ENCODE data around the gene TRIM22.

Gene TRIM22

DNA sequence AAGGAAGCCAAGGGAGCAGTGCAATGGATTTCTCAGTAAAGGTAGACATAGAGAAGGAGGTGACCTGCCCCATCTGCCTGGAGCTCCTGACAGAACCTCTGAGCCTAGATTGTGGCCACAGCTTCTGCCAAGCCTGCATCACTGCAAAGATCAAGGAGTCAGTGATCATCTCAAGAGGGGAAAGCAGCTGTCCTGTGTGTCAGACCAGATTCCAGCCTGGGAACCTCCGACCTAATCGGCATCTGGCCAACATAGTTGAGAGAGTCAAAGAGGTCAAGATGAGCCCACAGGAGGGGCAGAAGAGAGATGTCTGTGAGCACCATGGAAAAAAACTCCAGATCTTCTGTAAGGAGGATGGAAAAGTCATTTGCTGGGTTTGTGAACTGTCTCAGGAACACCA lies 6.6 kb downstream of the TRIM22 start:
- TF ChIP-seq TAF1 (IDR thresholded peaks at IDR 0.05; ENCODE audit: borderline replicate concordance, insufficient read depth, low read length) (no peak), FOXP2 (optimal IDR thresholded peaks at IDR 0.05; ENCODE audit: borderline replicate concordance, extremely low read depth, extremely low read length, insufficient read depth) (no peak), POLR2AphosphoS5 (IDR thresholded peaks at IDR 0.05; ENCODE audit: low read depth, low read length) (no peak), SIN3A (IDR thresholded peaks at IDR 0.05; ENCODE audit: borderline replicate concordance, insufficient read depth, low read length) (no peak)
- TF ChIP-seq, protein P1, sequence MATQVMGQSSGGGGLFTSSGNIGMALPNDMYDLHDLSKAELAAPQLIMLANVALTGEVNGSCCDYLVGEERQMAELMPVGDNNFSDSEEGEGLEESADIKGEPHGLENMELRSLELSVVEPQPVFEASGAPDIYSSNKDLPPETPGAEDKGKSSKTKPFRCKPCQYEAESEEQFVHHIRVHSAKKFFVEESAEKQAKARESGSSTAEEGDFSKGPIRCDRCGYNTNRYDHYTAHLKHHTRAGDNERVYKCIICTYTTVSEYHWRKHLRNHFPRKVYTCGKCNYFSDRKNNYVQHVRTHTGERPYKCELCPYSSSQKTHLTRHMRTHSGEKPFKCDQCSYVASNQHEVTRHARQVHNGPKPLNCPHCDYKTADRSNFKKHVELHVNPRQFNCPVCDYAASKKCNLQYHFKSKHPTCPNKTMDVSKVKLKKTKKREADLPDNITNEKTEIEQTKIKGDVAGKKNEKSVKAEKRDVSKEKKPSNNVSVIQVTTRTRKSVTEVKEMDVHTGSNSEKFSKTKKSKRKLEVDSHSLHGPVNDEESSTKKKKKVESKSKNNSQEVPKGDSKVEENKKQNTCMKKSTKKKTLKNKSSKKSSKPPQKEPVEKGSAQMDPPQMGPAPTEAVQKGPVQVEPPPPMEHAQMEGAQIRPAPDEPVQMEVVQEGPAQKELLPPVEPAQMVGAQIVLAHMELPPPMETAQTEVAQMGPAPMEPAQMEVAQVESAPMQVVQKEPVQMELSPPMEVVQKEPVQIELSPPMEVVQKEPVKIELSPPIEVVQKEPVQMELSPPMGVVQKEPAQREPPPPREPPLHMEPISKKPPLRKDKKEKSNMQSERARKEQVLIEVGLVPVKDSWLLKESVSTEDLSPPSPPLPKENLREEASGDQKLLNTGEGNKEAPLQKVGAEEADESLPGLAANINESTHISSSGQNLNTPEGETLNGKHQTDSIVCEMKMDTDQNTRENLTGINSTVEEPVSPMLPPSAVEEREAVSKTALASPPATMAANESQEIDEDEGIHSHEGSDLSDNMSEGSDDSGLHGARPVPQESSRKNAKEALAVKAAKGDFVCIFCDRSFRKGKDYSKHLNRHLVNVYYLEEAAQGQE (IDR thresholded peaks at IDR 0.05; ENCODE audit: insufficient read depth in 1 of 2, low read depth in 2 of 2, low read length in 2 of 2), result no peak

GRCh38 chr11:5698281-5698680 lies 8.7 kb downstream of the TRIM22 start:
- no peak for TF ChIP-seq SIN3A (IDR thresholded peaks at IDR 0.05; ENCODE audit: borderline replicate concordance, insufficient read depth, low read length)
- TF ChIP-seq TAF1 (IDR thresholded peaks at IDR 0.05; ENCODE audit: borderline replicate concordance, insufficient read depth, low read length), result no peak
- TF ChIP-seq POLR2AphosphoS5 (IDR thresholded peaks at IDR 0.05; ENCODE audit: low read depth, low read length), result no peak
- TF ChIP-seq FOXP2 (optimal IDR thresholded peaks at IDR 0.05; ENCODE audit: borderline replicate concordance, extremely low read depth, extremely low read length, insufficient read depth), result no peak

GRCh38 chr11:5700421-5701054 lies 10.9 kb downstream of the TRIM22 start:
- TF ChIP-seq POLR2AphosphoS5 (IDR thresholded peaks at IDR 0.05; ENCODE audit: low read depth, low read length) (no peak), SIN3A (IDR thresholded peaks at IDR 0.05; ENCODE audit: borderline replicate concordance, insufficient read depth, low read length) (no peak), FOXP2 (optimal IDR thresholded peaks at IDR 0.05; ENCODE audit: borderline replicate concordance, extremely low read depth, extremely low read length, insufficient read depth) (no peak), TAF1 (IDR thresholded peaks at IDR 0.05; ENCODE audit: borderline replicate concordance, insufficient read depth, low read length) (no peak)
- TF ChIP-seq, protein P1 (IDR thresholded peaks at IDR 0.05; ENCODE audit: insufficient read depth in 1 of 2, low read depth in 2 of 2, low read length in 2 of 2), result no peak

- TF ChIP-seq FOXP2 (optimal IDR thresholded peaks at IDR 0.05; ENCODE audit: borderline replicate concordance, extremely low read depth, extremely low read length, insufficient read depth), result no peak
- no peak for TF ChIP-seq SIN3A (IDR thresholded peaks at IDR 0.05; ENCODE audit: borderline replicate concordance, insufficient read depth, low read length)
- TF ChIP-seq TAF1 (IDR thresholded peaks at IDR 0.05; ENCODE audit: borderline replicate concordance, insufficient read depth, low read length), result no peak
- TF ChIP-seq POLR2AphosphoS5 (IDR thresholded peaks at IDR 0.05; ENCODE audit: low read depth, low read length), result no peak
- TF ChIP-seq, protein P1 (IDR thresholded peaks at IDR 0.05; ENCODE audit: insufficient read depth in 1 of 2, low read depth in 2 of 2, low read length in 2 of 2), result no peak
Observed at GRCh38 chr11:5701055-5701577, 11.5 kb downstream of the TRIM22 start.

DNA sequence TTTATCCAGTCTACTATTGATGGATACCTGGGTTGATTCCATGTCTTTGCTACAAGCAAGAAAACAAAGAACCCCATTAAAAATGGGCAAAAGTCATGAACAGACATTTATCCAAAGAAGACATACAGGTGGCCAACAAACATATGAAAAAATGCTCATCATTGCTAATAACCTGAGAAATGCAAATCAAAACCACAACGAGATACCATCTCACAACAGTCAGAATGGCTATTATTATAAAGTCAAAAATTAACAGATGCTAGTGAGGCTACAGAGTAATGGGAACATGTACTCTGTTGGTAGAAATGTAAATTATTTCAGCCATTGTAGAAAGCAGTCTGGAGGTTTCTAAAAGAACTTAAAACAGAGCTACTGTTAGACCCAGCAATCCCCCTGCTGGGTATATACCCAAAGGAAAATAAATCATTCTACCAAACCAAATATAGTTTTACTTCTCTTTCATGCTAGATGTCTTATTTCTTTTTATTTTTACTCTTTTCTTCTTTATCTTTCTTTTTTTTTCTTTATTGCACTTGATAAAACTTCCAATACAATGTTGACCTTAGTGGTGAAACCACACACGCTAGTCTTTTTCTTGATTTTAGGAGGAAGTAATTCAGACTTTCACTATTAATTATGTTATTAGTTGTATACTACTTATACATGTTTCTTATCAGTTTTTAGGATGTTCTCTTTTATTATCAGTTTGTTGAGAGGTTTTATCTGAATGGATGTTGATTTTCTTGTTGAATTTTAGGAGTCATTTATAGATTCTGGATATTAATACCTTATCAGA lies 14.3 kb downstream of the TRIM22 start:
- no peak for TF ChIP-seq TAF1 (IDR thresholded peaks at IDR 0.05; ENCODE audit: borderline replicate concordance, insufficient read depth, low read length)
- no peak for TF ChIP-seq SIN3A (IDR thresholded peaks at IDR 0.05; ENCODE audit: borderline replicate concordance, insufficient read depth, low read length)
- no peak for TF ChIP-seq POLR2AphosphoS5 (IDR thresholded peaks at IDR 0.05; ENCODE audit: low read depth, low read length)
- no peak for TF ChIP-seq FOXP2 (optimal IDR thresholded peaks at IDR 0.05; ENCODE audit: borderline replicate concordance, extremely low read depth, extremely low read length, insufficient read depth)
- TF ChIP-seq, protein P1 (IDR thresholded peaks at IDR 0.05; ENCODE audit: insufficient read depth in 1 of 2, low read depth in 2 of 2, low read length in 2 of 2), result no peak
